ENCODE measurements around the gene BEND7.

BEND7 gene

GRCh38 chr10:13520194-13520593, 8.6 kb downstream of the BEND7 start:
- no peak for DNase-seq (ENCODE audit: low read depth in 2 of 2)

- DNase-seq (ENCODE audit: low read depth in 2 of 2): no peak
These were observed 10.6 kb downstream of the BEND7 start for GRCh38 chr10:13518076-13518692.

- DNase-seq (ENCODE audit: low read depth in 2 of 2): no peak
These were observed 11.1 kb downstream of the BEND7 start for GRCh38 chr10:13517675-13518074.

GRCh38 chr10:13516176-13516575, 12.6 kb downstream of the BEND7 start:
- no peak for DNase-seq (ENCODE audit: low read depth in 2 of 2)

GRCh38 chr10:13515467-13515866, 13.3 kb downstream of the BEND7 start:
- DNase-seq (ENCODE audit: low read depth in 2 of 2): no peak

GRCh38 chr10:13514296-13514695, 14.5 kb downstream of the BEND7 start:
- no peak for DNase-seq (ENCODE audit: low read depth in 2 of 2)

- DNase-seq (ENCODE audit: low read depth in 2 of 2): no peak
These were observed 16.2 kb downstream of the BEND7 start for GRCh38 chr10:13512564-13512963.

GRCh38 chr10:13511409-13511808, 17.4 kb downstream of the BEND7 start:
- no peak for DNase-seq (ENCODE audit: low read depth in 2 of 2)

- no peak for DNase-seq (ENCODE audit: low read depth in 2 of 2)
These were observed 23.6 kb downstream of the BEND7 start for GRCh38 chr10:13505052-13505680.

- no peak for DNase-seq (ENCODE audit: low read depth in 2 of 2)
These were observed 24.9 kb downstream of the BEND7 start for GRCh38 chr10:13503745-13504463.

GRCh38 chr10:13502380-13502779, 26.4 kb downstream of the BEND7 start:
- no peak for DNase-seq (ENCODE audit: low read depth in 2 of 2)

GRCh38 chr10:13500201-13500600, 28.6 kb downstream of the BEND7 start:
- DNase-seq (ENCODE audit: low read depth in 2 of 2): no peak

- no peak for DNase-seq (ENCODE audit: low read depth in 2 of 2)
These were observed 29.7 kb downstream of the BEND7 start for GRCh38 chr10:13499150-13499549.

GRCh38 chr10:13496931-13497330, 31.9 kb downstream of the BEND7 start:
- no peak for DNase-seq (ENCODE audit: low read depth in 2 of 2)

- no peak for DNase-seq (ENCODE audit: low read depth in 2 of 2)
These were observed 32.6 kb downstream of the BEND7 start for GRCh38 chr10:13496164-13496563.

- DNase-seq (ENCODE audit: low read depth in 2 of 2): no peak
These were observed 36.2 kb downstream of the BEND7 start for GRCh38 chr10:13492493-13493180.

GRCh38 chr10:13491747-13492360, 37.0 kb downstream of the BEND7 start:
- DNase-seq (ENCODE audit: low read depth in 2 of 2): no peak

GRCh38 chr10:13490503-13490902, 38.3 kb downstream of the BEND7 start:
- DNase-seq (ENCODE audit: low read depth in 2 of 2): no peak

- no peak for DNase-seq (ENCODE audit: low read depth in 2 of 2)
These were observed 39.7 kb downstream of the BEND7 start for GRCh38 chr10:13489035-13489599.

GRCh38 chr10:13485623-13486022, 43.2 kb downstream of the BEND7 start:
- no peak for DNase-seq (ENCODE audit: low read depth in 2 of 2)

GRCh38 chr10:13483951-13484350, 44.9 kb downstream of the BEND7 start:
- DNase-seq (ENCODE audit: low read depth in 2 of 2): no peak

GRCh38 chr10:13483073-13483472, 45.7 kb downstream of the BEND7 start:
- no peak for DNase-seq (ENCODE audit: low read depth in 2 of 2)

Data from stimulated activated CD8-positive, alpha-beta memory T cell treated with anti-CD3 and anti-CD28 coated beads, Interleukin-2, amount 100 ng/mL, for 48 hours (primary cell).